Glutamatergic neuron (in vitro differentiated cells): ENCODE measurements around the gene PPP2R2B. TPM values are rescaled to one million over a fixed set of nuclear protein-coding genes. Genes with fewer than 3 reads are reported as not detected.

Experiments used
- DNase-seq: peaks from one replicate; pipeline ENCODE4 v3.0.0; 2022
- H3K27ac Mint-ChIP-seq: one replicate; pipeline ENCODE4 v1.8.0; 2020; ENCODE audit warnings: mild to moderate bottlenecking, mixed read lengths, inconsistent platforms; ENCODE audit not compliant: unreplicated experiment
- H3K27me3 Mint-ChIP-seq: one replicate; pipeline ENCODE4 v1.8.0; 2020; ENCODE audit warnings: mild to moderate bottlenecking, moderate library complexity, mixed read lengths, inconsistent platforms; ENCODE audit not compliant: unreplicated experiment
- H3K36me3 Mint-ChIP-seq: one replicate; pipeline ENCODE4 v1.8.0; 2020; ENCODE audit warnings: mild to moderate bottlenecking, mixed read lengths, inconsistent platforms; ENCODE audit not compliant: unreplicated experiment
- H3K4me1 Mint-ChIP-seq: one replicate; pipeline ENCODE4 v1.8.0; 2020; ENCODE audit warnings: mild to moderate bottlenecking, low read depth, mixed read lengths, inconsistent platforms; ENCODE audit not compliant: unreplicated experiment
- H3K4me3 Mint-ChIP-seq: one replicate; pipeline ENCODE4 v1.8.0; 2020; ENCODE audit warnings: mild to moderate bottlenecking, mixed read lengths, inconsistent platforms; ENCODE audit not compliant: unreplicated experiment
- H3K9me3 Mint-ChIP-seq: one replicate; pipeline ENCODE4 v1.8.0; 2020; ENCODE audit warnings: mild to moderate bottlenecking, moderate library complexity, mixed read lengths, inconsistent platforms; ENCODE audit not compliant: unreplicated experiment
- total RNA-seq: library from RNA; stranded (reverse); fragmentation: NEBNext Ultra II Directional; extraction: Animal tissue kit (Norgen Biotek cat#: 25700); gene quantifications from one replicate; pipeline ENCODE4 v1.2.1, GENCODE V29; 2021; ENCODE audit not compliant: unreplicated experiment
- TF ChIP-seq, protein P1 (sequence below): fragments of 200-600 bp; sonication (generic); IDR thresholded peaks from one replicate; pipeline ENCODE4 v1.5.0; 2021; ENCODE audit not compliant: partially characterized antibody, unreplicated experiment

Gene PPP2R2B
- total RNA-seq, 1 donor from 2014 or later, result 11.4 TPM

DNA sequence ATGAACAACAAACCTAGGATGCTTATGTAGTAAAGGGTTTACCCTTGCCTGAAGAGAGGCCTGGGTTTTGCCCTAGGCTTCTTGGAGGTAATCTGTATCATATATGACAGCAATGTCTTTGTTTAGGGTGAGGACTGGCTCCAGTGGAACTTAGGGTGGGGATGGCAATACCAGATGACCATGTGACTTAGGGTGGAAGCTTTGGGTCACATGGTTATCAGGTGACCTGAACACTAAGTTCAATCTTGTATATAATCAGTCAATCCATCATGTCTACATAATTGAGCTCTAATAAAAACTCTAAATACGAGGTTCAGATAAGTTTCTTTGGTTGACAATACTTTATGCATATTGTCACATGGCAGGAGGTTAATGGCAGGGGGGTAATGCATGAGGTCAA is 10.6 kb upstream of the PPP2R2B start:
- TF ChIP-seq, protein P1, sequence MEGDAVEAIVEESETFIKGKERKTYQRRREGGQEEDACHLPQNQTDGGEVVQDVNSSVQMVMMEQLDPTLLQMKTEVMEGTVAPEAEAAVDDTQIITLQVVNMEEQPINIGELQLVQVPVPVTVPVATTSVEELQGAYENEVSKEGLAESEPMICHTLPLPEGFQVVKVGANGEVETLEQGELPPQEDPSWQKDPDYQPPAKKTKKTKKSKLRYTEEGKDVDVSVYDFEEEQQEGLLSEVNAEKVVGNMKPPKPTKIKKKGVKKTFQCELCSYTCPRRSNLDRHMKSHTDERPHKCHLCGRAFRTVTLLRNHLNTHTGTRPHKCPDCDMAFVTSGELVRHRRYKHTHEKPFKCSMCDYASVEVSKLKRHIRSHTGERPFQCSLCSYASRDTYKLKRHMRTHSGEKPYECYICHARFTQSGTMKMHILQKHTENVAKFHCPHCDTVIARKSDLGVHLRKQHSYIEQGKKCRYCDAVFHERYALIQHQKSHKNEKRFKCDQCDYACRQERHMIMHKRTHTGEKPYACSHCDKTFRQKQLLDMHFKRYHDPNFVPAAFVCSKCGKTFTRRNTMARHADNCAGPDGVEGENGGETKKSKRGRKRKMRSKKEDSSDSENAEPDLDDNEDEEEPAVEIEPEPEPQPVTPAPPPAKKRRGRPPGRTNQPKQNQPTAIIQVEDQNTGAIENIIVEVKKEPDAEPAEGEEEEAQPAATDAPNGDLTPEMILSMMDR, result no peak
- DNase-seq, result no peak
- no peak overlapping the region for H3K27ac Mint-ChIP-seq
- no peaks in the 10 kb centered on the region for H3K9me3 Mint-ChIP-seq
- no peak overlapping the region for H3K4me3 Mint-ChIP-seq
- no peaks in the 10 kb centered on the region for H3K4me1 Mint-ChIP-seq
- no peaks in the 10 kb centered on the region for H3K36me3 Mint-ChIP-seq
- H3K27me3 Mint-ChIP-seq, result peaks cover 3% of the 10 kb centered on the region

- H3K36me3 Mint-ChIP-seq, result no peaks in the 10 kb centered on the region
- peaks cover 3% of the 10 kb centered on the region for H3K27me3 Mint-ChIP-seq
- TF ChIP-seq, protein P1, result no peak
- no peak overlapping the region for H3K27ac Mint-ChIP-seq
- no peak overlapping the region for H3K4me3 Mint-ChIP-seq
- DNase-seq, result no peak
- no peaks in the 10 kb centered on the region for H3K4me1 Mint-ChIP-seq
- H3K9me3 Mint-ChIP-seq, result no peaks in the 10 kb centered on the region
Observed at GRCh38 chr5:146888351-146888978, 9.9 kb upstream of the PPP2R2B start.

GRCh38 chr5:146884066-146884626 is 5.6 kb upstream of the PPP2R2B start:
- TF ChIP-seq, protein P1, result no peak
- Mint-ChIP-seq H3K27me3 (peaks cover 3% of the 10 kb centered on the region), H3K9me3 (no peaks in the 10 kb centered on the region), H3K36me3 (no peaks in the 10 kb centered on the region), H3K4me3 (no peak overlapping the region), H3K4me1 (no peaks in the 10 kb centered on the region), H3K27ac (no peak overlapping the region)
- DNase-seq, result no peak

DNA sequence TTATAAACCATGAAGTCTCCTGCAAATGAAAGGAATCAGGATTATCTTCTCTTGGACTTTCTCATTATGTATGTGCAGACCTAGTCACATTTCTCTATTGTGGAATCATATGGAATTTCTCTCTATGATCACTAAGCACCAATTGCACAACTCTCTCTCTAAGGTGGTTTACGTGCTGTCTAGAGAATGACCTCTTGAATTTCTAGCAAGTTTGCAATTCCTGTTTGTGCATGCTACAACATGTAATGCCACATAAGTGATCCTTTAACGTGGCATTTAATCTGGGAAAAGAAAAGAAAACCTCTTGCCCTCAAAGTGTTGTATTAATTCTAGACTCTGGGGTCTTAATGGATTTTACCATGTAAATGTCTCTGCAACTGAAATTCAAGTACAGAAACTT is 5.0 kb upstream of the PPP2R2B start:
- H3K4me3 Mint-ChIP-seq, result no peak overlapping the region
- no peaks in the 10 kb centered on the region for H3K4me1 Mint-ChIP-seq
- no peaks in the 10 kb centered on the region for H3K9me3 Mint-ChIP-seq
- no peaks in the 10 kb centered on the region for H3K36me3 Mint-ChIP-seq
- TF ChIP-seq, protein P1, result no peak
- DNase-seq, result no peak
- peaks cover 3% of the 10 kb centered on the region for H3K27me3 Mint-ChIP-seq
- H3K27ac Mint-ChIP-seq, result no peak overlapping the region

GRCh38 chr5:146880966-146881365 is 2.4 kb upstream of the PPP2R2B start:
- no peak overlapping the region for H3K4me3 Mint-ChIP-seq

More at GRCh38 chr5:146880966-146881365, 2.4 kb upstream of the PPP2R2B start:
- Mint-ChIP-seq H3K27ac (no peak overlapping the region), H3K27me3 (peaks cover 6% of the 10 kb centered on the region), H3K36me3 (no peaks in the 10 kb centered on the region), H3K4me1 (no peaks in the 10 kb centered on the region), H3K9me3 (no peaks in the 10 kb centered on the region)
- DNase-seq, result no peak
- TF ChIP-seq, protein P1, result no peak
